GM18858 (cell line): Measurements from ENCODE around the gene CCDC12.

ENCODE experiments used
- ATAC-seq: cut with Tn5 transposase; IDR thresholded peaks from one replicate; pipeline ENCODE4 v1.9.1; 2021; ENCODE audit not compliant: unreplicated experiment

Gene CCDC12

GRCh38 chr3:46997453-46998091, 21.0 kb upstream of the CCDC12 start:
- ATAC-seq, result no peak

GRCh38 chr3:46996689-46997452, 20.3 kb upstream of the CCDC12 start:
- ATAC-seq, result no peak

GRCh38 chr3:46995901-46996562, 19.5 kb upstream of the CCDC12 start:
- ATAC-seq, result no peak

GRCh38 chr3:46994801-46995731, 18.5 kb upstream of the CCDC12 start:
- ATAC-seq, result no peak

- no peak for ATAC-seq
Measured at GRCh38 chr3:46993986-46994385, 17.4 kb upstream of the CCDC12 start.

GRCh38 chr3:46993292-46993691, 16.7 kb upstream of the CCDC12 start:
- no peak for ATAC-seq

- ATAC-seq, result no peak
Measured at GRCh38 chr3:46992231-46992630, 15.7 kb upstream of the CCDC12 start.

- ATAC-seq, result no peak
Measured at GRCh38 chr3:46991406-46992165, 15.0 kb upstream of the CCDC12 start.

- ATAC-seq, result no peak
Measured at GRCh38 chr3:46990573-46991374, 14.2 kb upstream of the CCDC12 start.

GRCh38 chr3:46989146-46989810, 12.7 kb upstream of the CCDC12 start:
- ATAC-seq, result no peak

- no peak for ATAC-seq
Measured at GRCh38 chr3:46988616-46989015, 12.1 kb upstream of the CCDC12 start.

- peak; percentile 53 for ATAC-seq
Measured at GRCh38 chr3:46987743-46988401, 11.3 kb upstream of the CCDC12 start.

GRCh38 chr3:46987319-46987742, 10.8 kb upstream of the CCDC12 start:
- ATAC-seq, result no peak

GRCh38 chr3:46986782-46987310, 10.3 kb upstream of the CCDC12 start:
- ATAC-seq, result no peak

- no peak for ATAC-seq
Measured at GRCh38 chr3:46986055-46986730, 9.6 kb upstream of the CCDC12 start.

- ATAC-seq, result no peak
Measured at GRCh38 chr3:46985588-46985987, 9.0 kb upstream of the CCDC12 start.

- ATAC-seq, result no peak
Measured at GRCh38 chr3:46984591-46985459, 8.3 kb upstream of the CCDC12 start.
